ENCODE measurements around the gene TTLL7.

- TF ChIP-seq EP300 (IDR thresholded peaks at IDR 0.05) = no peak
- TF ChIP-seq, protein P1, sequence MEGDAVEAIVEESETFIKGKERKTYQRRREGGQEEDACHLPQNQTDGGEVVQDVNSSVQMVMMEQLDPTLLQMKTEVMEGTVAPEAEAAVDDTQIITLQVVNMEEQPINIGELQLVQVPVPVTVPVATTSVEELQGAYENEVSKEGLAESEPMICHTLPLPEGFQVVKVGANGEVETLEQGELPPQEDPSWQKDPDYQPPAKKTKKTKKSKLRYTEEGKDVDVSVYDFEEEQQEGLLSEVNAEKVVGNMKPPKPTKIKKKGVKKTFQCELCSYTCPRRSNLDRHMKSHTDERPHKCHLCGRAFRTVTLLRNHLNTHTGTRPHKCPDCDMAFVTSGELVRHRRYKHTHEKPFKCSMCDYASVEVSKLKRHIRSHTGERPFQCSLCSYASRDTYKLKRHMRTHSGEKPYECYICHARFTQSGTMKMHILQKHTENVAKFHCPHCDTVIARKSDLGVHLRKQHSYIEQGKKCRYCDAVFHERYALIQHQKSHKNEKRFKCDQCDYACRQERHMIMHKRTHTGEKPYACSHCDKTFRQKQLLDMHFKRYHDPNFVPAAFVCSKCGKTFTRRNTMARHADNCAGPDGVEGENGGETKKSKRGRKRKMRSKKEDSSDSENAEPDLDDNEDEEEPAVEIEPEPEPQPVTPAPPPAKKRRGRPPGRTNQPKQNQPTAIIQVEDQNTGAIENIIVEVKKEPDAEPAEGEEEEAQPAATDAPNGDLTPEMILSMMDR (IDR thresholded peaks at IDR 0.05) = no peak
- no peak for TF ChIP-seq POLR2AphosphoS5 (IDR thresholded peaks at IDR 0.05)
These were observed 9.7 kb upstream of the TTLL7 start for GRCh38 chr1:84008631-84009030.
